ENCODE data around the gene NF1.
"Not testable (repeated sequence)": the region's sequence is repeated elsewhere in the genome, so short reads cannot be mapped to it uniquely, and the experiment has no call there.

DNA sequence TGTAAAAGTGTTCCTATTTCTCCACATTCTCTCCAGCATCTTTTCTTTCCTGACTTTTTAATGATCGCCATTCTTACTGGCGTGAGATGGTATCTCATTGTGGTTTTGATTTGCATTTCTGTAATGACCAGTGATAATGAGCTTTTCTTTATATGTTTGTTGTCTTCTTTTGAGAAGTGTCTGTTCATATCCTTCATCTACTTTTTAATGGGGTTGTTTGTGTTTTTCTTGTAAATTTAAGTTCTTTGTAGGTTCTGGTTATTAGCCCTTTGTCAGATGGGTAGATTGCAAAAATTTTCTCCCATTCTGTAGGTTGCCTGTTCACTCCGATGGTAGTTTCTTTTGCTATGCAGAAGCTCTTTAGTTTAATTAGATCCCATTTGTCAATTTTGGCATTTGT lies 81.4 kb downstream of the NF1 start:
- TF ChIP-seq, protein P1, sequence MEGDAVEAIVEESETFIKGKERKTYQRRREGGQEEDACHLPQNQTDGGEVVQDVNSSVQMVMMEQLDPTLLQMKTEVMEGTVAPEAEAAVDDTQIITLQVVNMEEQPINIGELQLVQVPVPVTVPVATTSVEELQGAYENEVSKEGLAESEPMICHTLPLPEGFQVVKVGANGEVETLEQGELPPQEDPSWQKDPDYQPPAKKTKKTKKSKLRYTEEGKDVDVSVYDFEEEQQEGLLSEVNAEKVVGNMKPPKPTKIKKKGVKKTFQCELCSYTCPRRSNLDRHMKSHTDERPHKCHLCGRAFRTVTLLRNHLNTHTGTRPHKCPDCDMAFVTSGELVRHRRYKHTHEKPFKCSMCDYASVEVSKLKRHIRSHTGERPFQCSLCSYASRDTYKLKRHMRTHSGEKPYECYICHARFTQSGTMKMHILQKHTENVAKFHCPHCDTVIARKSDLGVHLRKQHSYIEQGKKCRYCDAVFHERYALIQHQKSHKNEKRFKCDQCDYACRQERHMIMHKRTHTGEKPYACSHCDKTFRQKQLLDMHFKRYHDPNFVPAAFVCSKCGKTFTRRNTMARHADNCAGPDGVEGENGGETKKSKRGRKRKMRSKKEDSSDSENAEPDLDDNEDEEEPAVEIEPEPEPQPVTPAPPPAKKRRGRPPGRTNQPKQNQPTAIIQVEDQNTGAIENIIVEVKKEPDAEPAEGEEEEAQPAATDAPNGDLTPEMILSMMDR (IDR thresholded peaks at IDR 0.05) = not testable (repeated sequence)
- TF ChIP-seq POLR2AphosphoS5 (IDR thresholded peaks at IDR 0.05) = not testable (repeated sequence)

All from prostate gland (tissue), 2 donors.